Measurements from ENCODE around the gene PSMB3.

DNA sequence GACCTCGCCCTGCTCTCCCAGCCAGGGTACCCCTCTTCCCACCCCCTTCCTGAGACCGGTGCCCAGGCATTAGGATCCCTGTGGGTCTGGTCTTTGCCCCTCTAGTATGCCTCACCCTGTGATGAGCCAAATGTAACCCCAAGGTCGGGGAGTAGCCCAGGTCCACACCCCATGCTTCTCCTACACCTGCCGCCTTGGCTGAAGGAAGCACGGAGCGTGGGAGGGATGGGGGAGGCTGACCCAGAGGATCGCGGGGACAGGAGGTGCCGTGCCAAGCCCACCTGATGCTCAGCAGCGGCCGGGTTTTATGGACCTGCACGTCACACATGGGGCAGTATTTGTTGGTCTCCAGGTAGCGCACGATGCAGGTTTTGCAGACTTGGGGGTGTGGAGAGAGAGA is 13.2 kb upstream of the PSMB3 start:
- TF ChIP-seq POLR2A (IDR thresholded peaks at IDR 0.05), result no peak
- TF ChIP-seq, protein P1, sequence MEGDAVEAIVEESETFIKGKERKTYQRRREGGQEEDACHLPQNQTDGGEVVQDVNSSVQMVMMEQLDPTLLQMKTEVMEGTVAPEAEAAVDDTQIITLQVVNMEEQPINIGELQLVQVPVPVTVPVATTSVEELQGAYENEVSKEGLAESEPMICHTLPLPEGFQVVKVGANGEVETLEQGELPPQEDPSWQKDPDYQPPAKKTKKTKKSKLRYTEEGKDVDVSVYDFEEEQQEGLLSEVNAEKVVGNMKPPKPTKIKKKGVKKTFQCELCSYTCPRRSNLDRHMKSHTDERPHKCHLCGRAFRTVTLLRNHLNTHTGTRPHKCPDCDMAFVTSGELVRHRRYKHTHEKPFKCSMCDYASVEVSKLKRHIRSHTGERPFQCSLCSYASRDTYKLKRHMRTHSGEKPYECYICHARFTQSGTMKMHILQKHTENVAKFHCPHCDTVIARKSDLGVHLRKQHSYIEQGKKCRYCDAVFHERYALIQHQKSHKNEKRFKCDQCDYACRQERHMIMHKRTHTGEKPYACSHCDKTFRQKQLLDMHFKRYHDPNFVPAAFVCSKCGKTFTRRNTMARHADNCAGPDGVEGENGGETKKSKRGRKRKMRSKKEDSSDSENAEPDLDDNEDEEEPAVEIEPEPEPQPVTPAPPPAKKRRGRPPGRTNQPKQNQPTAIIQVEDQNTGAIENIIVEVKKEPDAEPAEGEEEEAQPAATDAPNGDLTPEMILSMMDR (IDR thresholded peaks at IDR 0.05), result no peak

Measured in right lobe of liver (tissue), 4 donors.